ENCODE data around the gene MTAP. TPM values are rescaled to one million over a fixed set of nuclear protein-coding genes. Genes with fewer than 3 reads are reported as not detected.

Gene MTAP
- total RNA-seq, 1 donor from 2014 or later: 21.2 TPM

DNA sequence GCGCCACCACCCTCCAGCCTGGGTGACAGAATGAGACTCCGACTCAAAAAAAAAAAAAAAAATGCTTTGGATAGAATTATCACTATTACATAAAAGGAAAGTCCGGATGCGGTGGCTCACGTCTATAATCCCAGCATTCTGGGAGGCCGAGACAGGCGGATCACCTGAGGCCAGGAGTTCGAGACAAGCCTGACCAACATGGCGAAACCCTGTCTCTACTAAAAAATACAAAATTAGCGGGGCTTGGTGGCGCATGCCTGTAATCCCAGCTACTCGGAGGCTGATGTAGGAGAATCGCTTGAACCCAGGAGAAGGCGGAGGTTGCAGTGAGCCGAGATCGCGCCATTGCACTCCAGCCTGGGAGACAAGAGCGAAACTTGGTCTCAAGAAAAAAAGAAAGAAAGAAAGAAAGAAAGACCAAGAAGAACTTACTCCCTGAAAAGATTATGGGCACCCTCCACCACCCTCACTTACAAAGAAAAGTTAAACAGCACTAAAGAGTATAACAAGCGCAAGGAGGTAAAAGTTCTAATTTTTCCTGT, 174.0 kb downstream of the MTAP start:
- ATAC-seq (ENCODE audit: poor library complexity) (no peak), DNase-seq (no peak)
- intact Hi-C loops (cut with DNase I): no loop called here

DNA sequence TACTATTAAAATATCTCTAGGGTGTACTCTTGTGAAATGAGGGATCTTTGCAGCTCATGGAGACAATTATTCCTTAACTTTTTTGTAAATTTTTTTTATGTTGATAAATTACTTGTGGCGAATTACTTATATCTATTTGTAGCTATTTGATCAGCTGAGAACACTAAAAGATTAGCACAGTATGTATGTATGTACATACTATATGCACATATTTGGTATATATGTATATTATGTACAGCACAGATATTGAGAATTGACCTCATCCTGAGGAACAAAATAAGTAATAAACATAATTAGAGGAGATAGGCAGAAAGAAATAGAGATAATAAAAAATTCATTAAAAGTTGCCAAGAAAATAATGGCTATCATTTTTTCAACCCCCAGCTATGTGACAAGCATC, 180.0 kb downstream of the MTAP start:
- intact Hi-C loops (cut with DNase I): loop anchor here (10.0 kb wide), 1 partner anchor 58 kb away; no protein-coding TSS in a partner anchor
- no peak for ATAC-seq (ENCODE audit: poor library complexity)
- no peak for DNase-seq

DNA sequence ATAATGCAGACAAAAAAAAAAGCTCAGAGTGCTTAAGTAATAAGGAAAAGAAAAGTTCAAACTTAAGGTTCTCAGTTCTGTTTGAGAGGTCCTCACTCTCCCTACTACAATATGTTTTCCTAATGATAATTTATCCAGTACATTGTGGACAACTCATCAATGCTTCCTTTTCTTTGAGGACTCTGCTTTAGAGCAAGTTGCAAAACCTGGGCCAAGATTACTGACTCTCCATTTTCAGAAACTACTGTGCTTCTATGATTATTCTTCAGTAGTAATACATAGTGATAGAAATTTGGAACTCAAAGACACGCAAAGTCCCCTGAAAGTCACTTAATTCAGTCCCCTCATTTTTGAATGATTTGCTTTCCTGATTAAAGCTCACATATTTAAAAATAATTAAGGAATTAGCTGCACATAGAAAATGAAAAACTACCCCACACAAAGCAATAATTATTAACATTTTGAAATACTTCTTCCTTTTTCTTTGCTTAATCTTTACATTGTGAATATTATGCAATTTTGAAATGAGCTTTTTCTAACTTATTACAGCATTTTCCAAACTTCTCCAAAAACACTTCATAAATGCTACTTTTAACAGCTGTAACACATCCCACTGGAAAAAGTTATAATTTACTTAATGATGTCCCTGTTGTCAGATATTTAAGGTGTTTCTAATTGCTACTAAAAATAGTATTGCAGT, 180.6 kb downstream of the MTAP start:
- intact Hi-C loops (cut with DNase I): loop anchor here (10.0 kb wide), 1 partner anchor 58 kb away; no protein-coding TSS in a partner anchor
- ATAC-seq (ENCODE audit: poor library complexity) (no peak), DNase-seq (no peak)

DNA sequence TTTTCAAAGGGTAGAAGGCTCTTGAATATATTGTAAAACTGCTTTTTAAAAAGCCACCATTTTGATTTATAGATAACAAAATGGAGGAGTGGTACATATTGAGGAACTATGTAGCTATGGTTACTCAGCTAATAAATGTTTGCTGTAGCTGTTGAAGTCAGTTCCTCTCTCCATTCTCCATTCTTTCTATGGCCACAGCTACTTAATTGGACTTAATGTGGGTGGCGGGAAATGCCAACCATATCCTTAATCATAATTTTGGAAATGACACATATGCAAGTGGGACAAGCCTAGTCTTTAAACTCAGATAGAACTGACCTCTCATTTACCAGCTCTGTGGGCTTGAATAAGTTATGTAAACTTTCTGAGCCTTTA, 181.1 kb downstream of the MTAP start:
- DNase-seq: no peak
- ATAC-seq (ENCODE audit: poor library complexity): no peak
- intact Hi-C loops (cut with DNase I): loop anchor here (10.0 kb wide), 1 partner anchor 59 kb away; no protein-coding TSS in a partner anchor

DNA sequence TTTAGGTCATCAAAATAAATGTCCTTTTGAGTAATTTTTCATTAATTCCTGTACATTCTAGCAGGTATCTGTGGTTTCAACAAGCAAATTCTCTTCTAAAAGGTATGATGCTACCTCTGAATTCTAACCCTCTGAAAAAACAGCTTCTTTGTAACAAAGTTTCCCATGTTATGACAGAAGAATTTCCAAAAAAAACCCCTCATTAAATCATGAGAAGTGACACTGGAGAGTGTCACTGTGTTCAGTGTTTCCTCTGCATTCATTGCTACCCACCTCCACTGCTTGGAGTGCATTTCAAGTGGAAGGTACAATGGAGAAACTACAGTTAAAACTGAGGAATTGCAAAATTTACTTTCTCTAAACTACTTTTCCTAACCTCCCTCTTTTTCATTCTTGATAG, 181.7 kb downstream of the MTAP start:
- no peak for ATAC-seq (ENCODE audit: poor library complexity)
- no peak for DNase-seq
- intact Hi-C loops (cut with DNase I): loop anchor here (10.0 kb wide), 1 partner anchor 59 kb away; no protein-coding TSS in a partner anchor

GRCh38 chr9:21985964-21986667, 183.7 kb downstream of the MTAP start:
- ATAC-seq (ENCODE audit: poor library complexity): no peak
- DNase-seq: no peak
- intact Hi-C loops (cut with DNase I): loop anchor here (10.0 kb wide), 1 partner anchor 61 kb away; no protein-coding TSS in a partner anchor

Other genes with a start within 250 kb of the MTAP start
- 0.67 TPM for gene CDKN2A, start 191.8 kb downstream of the MTAP start, total RNA-seq
- gene CDKN2B-AS1, start 192.2 kb downstream of the MTAP start, total RNA-seq: not detected
- 2.3 TPM for gene CDKN2B, start 206.7 kb downstream of the MTAP start, total RNA-seq

Measured in Right ventricle myocardium superior (tissue), 1 donor.